GM23338 (cell line): ENCODE data around the gene IL16. TPM values are rescaled to one million over a fixed set of nuclear protein-coding genes. Genes with fewer than 3 reads are reported as not detected.

Experiments used
- ATAC-seq: fragments of 200-7000 bp; cut with Tn5 transposase; 3 replicates; pipeline ENCODE4 v1.9.1; 2020
- DNase-seq: peaks from one replicate; pipeline ENCODE4 v3.0.0-alpha.2; 2015; ENCODE audit warnings: low spot score
- H2AFZ ChIP-seq: fragments of 200-600 bp; sonication (generic); 2 replicates; pipeline ENCODE4 v1.8.0; 2016; ENCODE audit warnings: antibody characterized with exemption, mild to moderate bottlenecking, moderate library complexity
- H3F3A ChIP-seq: fragments of 200-600 bp; sonication (generic); replicated peaks from 2 replicates; pipeline ENCODE4 v1.8.0; 2017; ENCODE audit warnings: antibody characterized with exemption, mixed run types, low read depth
- H3K27ac ChIP-seq: fragments of 200-600 bp; sonication (generic); 2 replicates; pipeline ENCODE4 v1.6.1; 2016; ENCODE audit warnings: low read depth
- H3K27me3 ChIP-seq: fragments of 200-600 bp; sonication (generic); 2 replicates; pipeline ENCODE4 v1.8.0; 2016; ENCODE audit warnings: mild to moderate bottlenecking, mixed run types, moderate library complexity; ENCODE audit not compliant: insufficient read depth
- H3K36me3 ChIP-seq: fragments of 200-600 bp; sonication (generic); 2 replicates; pipeline ENCODE4 v1.8.0; 2016; ENCODE audit warnings: mild to moderate bottlenecking; ENCODE audit not compliant: insufficient read depth
- H3K4me1 ChIP-seq: fragments of 200-600 bp; sonication (generic); 2 replicates; pipeline ENCODE4 v1.8.0; 2016; ENCODE audit warnings: mild to moderate bottlenecking, moderate library complexity; ENCODE audit not compliant: insufficient read depth
- H3K4me2 ChIP-seq: fragments of 200-600 bp; sonication (generic); 2 replicates; pipeline ENCODE4 v1.7.1; 2017; ENCODE audit warnings: mixed run types
- H3K4me3 ChIP-seq: fragments of 200-600 bp; sonication (generic); 2 replicates; pipeline ENCODE4 v1.6.1; 2016; ENCODE audit warnings: mixed run types
- H3K79me2 ChIP-seq: fragments of 200-600 bp; sonication (generic); replicated peaks from 2 replicates; pipeline ENCODE4 v1.8.0; 2017; ENCODE audit warnings: mild to moderate bottlenecking; ENCODE audit not compliant: insufficient read depth
- H3K9me2 ChIP-seq: fragments of 200-600 bp; sonication (generic); 2 replicates; pipeline ENCODE4 v1.8.0; 2017; ENCODE audit not compliant: insufficient read depth
- H4K20me1 ChIP-seq: fragments of 200-600 bp; sonication (generic); replicated peaks from 2 replicates; pipeline ENCODE4 v1.8.0; 2017; ENCODE audit warnings: mild to moderate bottlenecking; ENCODE audit not compliant: insufficient read depth
- H3K27ac Mint-ChIP-seq: 2 replicates; pipeline ENCODE4 v1.8.0; 2020; ENCODE audit warnings: inconsistent platforms, mild to moderate bottlenecking, moderate library complexity, mixed read lengths
- H3K27me3 Mint-ChIP-seq: 3 replicates; pipeline ENCODE4 v1.8.0; 2022; ENCODE audit warnings: low read depth, mild to moderate bottlenecking, moderate library complexity, mixed read lengths, inconsistent platforms; ENCODE audit not compliant: insufficient read depth, poor library complexity
- H3K36me3 Mint-ChIP-seq: 3 replicates; pipeline ENCODE4 v1.8.0; 2021; ENCODE audit warnings: low read depth, mild to moderate bottlenecking, inconsistent platforms, moderate library complexity, mixed read lengths
- H3K4me1 Mint-ChIP-seq: 3 replicates; pipeline ENCODE4 v1.8.0; 2020; ENCODE audit warnings: mild to moderate bottlenecking, inconsistent platforms, mixed read lengths
- H3K4me3 Mint-ChIP-seq: 3 replicates; pipeline ENCODE4 v1.8.0; 2021; ENCODE audit warnings: moderate library complexity, mild to moderate bottlenecking, inconsistent platforms, mixed read lengths
- H3K9me3 Mint-ChIP-seq: 3 replicates; pipeline ENCODE4 v1.8.0; 2020; ENCODE audit warnings: moderate library complexity, mild to moderate bottlenecking, inconsistent platforms, mixed read lengths
- CREB1 ChIP-seq: fragments of 250-450 bp; sonication (Bioruptor Pico); IDR thresholded peaks from 2 replicates; pipeline ENCODE4 v1.5.0; 2020; ENCODE audit warnings: low read depth, mild to moderate bottlenecking, moderate library complexity
- CTCF ChIP-seq, 2 experiments: fragments of 200-600 bp in 1 of 2; sonication (generic) in 1 of 2; conservative IDR thresholded peaks; 2 replicates each; pipeline versions ENCODE4 v1.5.1 to v1.6.1; 2016 to 2017; ENCODE audit warnings: antibody characterized with exemption in 2 of 2, low read depth in 2 of 2, mild to moderate bottlenecking in 2 of 2, moderate library complexity in 1 of 2
- EZH2 ChIP-seq: fragments of 200-600 bp; sonication (generic); IDR thresholded peaks from one replicate; pipeline ENCODE4 v1.8.0; 2017; ENCODE audit warnings: antibody characterized with exemption, mild to moderate bottlenecking, low read depth; ENCODE audit not compliant: unreplicated experiment
- EZH2phosphoT487 ChIP-seq: fragments of 200-600 bp; sonication (generic); IDR thresholded peaks from one replicate; pipeline ENCODE4 v1.8.1; 2018; ENCODE audit warnings: antibody characterized with exemption; ENCODE audit not compliant: unreplicated experiment
- JUNB ChIP-seq: IDR thresholded peaks from one replicate; pipeline ENCODE4 v1.6.1; 2016; ENCODE audit warnings: antibody characterized with exemption; ENCODE audit not compliant: unreplicated experiment
- NANOG ChIP-seq: IDR thresholded peaks from 2 replicates; pipeline ENCODE4 v1.6.1; 2016; ENCODE audit warnings: antibody characterized with exemption, borderline replicate concordance
- POLR2AphosphoS5 ChIP-seq: IDR thresholded peaks from 2 replicates; pipeline ENCODE4 v1.6.1; 2016; ENCODE audit warnings: antibody characterized with exemption, low read depth
- REST ChIP-seq: IDR thresholded peaks from one replicate; pipeline ENCODE4 v1.6.1; 2018; ENCODE audit warnings: antibody characterized with exemption; ENCODE audit not compliant: unreplicated experiment
- STAT1 ChIP-seq: IDR thresholded peaks from one replicate; pipeline ENCODE4 v1.6.1; 2016; ENCODE audit warnings: antibody characterized with exemption; ENCODE audit not compliant: unreplicated experiment
- ZNF114 ChIP-seq: fragments of 250-450 bp; sonication (Bioruptor Pico); IDR thresholded peaks from 2 replicates; pipeline ENCODE4 v1.5.0; 2020; ENCODE audit warnings: mild to moderate bottlenecking, moderate library complexity
- ZNF331 ChIP-seq: fragments of 250-450 bp; sonication (Bioruptor Pico); IDR thresholded peaks from 2 replicates; pipeline ENCODE4 v1.5.0; 2020; ENCODE audit warnings: low read depth, mild to moderate bottlenecking, moderate library complexity
- polyA plus RNA-seq: library from polyadenylated mRNA; unstranded; fragments of >200 nt; fragmentation: Nextera tagmentation; extraction: Ambion mirVana; gene quantifications from 2 replicates; pipeline ENCODE4 v1.2.1, GENCODE V29; 2016
- total RNA-seq: library from RNA; depleted of rRNA; stranded (reverse); fragments of >200 nt; shearing (Covaris generic); gene quantifications from 2 replicates; pipeline ENCODE4 v1.2.3, GENCODE V29; 2014
- TF ChIP-seq, protein P1 (sequence below): IDR thresholded peaks from 2 replicates; pipeline ENCODE4 v1.6.1; 2016; ENCODE audit warnings: antibody characterized with exemption
- TF ChIP-seq, protein P2 (sequence below): fragments of 250-450 bp; sonication (Bioruptor Pico); IDR thresholded peaks from 2 replicates; pipeline ENCODE4 v1.5.0; 2020; ENCODE audit warnings: mild to moderate bottlenecking, moderate library complexity

The IL16 gene
- total and polyA plus RNA-seq, 2 experiments from 2014 or later: 0.29 TPM; not detected in 1

DNA sequence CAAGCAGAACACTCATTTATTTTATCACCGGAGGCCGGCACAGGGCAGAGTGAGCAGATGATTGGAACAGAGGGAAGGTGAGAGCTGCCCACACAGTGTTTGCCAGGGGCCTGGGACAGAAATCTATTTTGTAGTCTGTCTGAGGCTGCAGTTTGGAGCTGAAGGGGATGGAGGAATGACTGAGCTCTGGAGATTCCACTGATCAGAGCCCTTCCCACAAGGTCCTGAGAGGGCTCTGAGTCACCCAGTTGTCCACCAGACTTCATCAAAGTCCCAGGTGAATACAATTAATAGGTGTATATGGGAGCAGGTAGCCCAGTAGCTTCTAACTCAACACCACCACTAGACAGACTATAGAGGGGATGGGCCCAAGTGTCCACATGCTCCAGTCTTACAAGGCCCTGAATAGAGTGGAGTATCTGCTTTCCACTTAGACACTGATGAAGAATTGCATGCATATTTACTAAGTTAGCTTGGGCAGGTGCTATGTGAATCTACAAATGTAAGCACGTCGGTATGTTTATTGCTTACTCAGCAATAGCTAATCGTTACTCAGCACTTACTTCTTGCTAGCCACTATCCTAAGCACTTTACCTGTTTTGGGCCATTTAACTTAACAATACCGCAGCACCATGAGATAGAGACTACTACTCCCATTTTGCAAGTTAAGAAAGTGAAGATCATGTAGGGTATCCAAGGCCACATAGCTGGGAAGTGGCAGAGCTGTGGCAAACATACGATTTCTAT, 130.0 kb downstream of the IL16 start:
- Histone ChIP-seq H3K9me2 (no peaks in the 10 kb centered on the region), H3K4me3 (no peak overlapping the region), H3F3A (no peaks in the 10 kb centered on the region), H3K27ac (no peak overlapping the region), H3K4me2 (no peak overlapping the region), H3K27me3 (no peaks in the 10 kb centered on the region), H2AFZ (no peak overlapping the region), H3K79me2 (no peaks in the 10 kb centered on the region), H4K20me1 (no peaks in the 10 kb centered on the region), H3K36me3 (no peaks in the 10 kb centered on the region), H3K4me1 (no peaks in the 10 kb centered on the region)
- Mint-ChIP-seq H3K4me3 (no peak overlapping the region), H3K9me3 (no peaks in the 10 kb centered on the region; the same call in 2 of the 3 replicates), H3K27me3 (peaks cover 13% of the 10 kb centered on the region), H3K27ac (no peak overlapping the region), H3K36me3 (no peaks in the 10 kb centered on the region), H3K4me1 (peaks cover 10% of the 10 kb centered on the region; the same call in 1 of the 3 replicates)
- ATAC-seq (no peak), DNase-seq (no peak)
- TF ChIP-seq JUNB (no peak), POLR2AphosphoS5 (no peak), ZNF331 (CRISPR knock-in tag) (no peak), ZNF114 (CRISPR knock-in tag) (no peak), NANOG (no peak), EZH2 (no peak), EZH2phosphoT487 (no peak), REST (no peak), CTCF (conservative IDR thresholded peaks at IDR 0.05; ENCODE audit: low read depth in 2 of 2) (no peak), STAT1 (no peak), CREB1 (CRISPR knock-in tag) (no peak)
- TF ChIP-seq, protein P1, sequence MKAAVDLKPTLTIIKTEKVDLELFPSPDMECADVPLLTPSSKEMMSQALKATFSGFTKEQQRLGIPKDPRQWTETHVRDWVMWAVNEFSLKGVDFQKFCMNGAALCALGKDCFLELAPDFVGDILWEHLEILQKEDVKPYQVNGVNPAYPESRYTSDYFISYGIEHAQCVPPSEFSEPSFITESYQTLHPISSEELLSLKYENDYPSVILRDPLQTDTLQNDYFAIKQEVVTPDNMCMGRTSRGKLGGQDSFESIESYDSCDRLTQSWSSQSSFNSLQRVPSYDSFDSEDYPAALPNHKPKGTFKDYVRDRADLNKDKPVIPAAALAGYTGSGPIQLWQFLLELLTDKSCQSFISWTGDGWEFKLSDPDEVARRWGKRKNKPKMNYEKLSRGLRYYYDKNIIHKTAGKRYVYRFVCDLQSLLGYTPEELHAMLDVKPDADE: no peak
- TF ChIP-seq, protein P2, sequence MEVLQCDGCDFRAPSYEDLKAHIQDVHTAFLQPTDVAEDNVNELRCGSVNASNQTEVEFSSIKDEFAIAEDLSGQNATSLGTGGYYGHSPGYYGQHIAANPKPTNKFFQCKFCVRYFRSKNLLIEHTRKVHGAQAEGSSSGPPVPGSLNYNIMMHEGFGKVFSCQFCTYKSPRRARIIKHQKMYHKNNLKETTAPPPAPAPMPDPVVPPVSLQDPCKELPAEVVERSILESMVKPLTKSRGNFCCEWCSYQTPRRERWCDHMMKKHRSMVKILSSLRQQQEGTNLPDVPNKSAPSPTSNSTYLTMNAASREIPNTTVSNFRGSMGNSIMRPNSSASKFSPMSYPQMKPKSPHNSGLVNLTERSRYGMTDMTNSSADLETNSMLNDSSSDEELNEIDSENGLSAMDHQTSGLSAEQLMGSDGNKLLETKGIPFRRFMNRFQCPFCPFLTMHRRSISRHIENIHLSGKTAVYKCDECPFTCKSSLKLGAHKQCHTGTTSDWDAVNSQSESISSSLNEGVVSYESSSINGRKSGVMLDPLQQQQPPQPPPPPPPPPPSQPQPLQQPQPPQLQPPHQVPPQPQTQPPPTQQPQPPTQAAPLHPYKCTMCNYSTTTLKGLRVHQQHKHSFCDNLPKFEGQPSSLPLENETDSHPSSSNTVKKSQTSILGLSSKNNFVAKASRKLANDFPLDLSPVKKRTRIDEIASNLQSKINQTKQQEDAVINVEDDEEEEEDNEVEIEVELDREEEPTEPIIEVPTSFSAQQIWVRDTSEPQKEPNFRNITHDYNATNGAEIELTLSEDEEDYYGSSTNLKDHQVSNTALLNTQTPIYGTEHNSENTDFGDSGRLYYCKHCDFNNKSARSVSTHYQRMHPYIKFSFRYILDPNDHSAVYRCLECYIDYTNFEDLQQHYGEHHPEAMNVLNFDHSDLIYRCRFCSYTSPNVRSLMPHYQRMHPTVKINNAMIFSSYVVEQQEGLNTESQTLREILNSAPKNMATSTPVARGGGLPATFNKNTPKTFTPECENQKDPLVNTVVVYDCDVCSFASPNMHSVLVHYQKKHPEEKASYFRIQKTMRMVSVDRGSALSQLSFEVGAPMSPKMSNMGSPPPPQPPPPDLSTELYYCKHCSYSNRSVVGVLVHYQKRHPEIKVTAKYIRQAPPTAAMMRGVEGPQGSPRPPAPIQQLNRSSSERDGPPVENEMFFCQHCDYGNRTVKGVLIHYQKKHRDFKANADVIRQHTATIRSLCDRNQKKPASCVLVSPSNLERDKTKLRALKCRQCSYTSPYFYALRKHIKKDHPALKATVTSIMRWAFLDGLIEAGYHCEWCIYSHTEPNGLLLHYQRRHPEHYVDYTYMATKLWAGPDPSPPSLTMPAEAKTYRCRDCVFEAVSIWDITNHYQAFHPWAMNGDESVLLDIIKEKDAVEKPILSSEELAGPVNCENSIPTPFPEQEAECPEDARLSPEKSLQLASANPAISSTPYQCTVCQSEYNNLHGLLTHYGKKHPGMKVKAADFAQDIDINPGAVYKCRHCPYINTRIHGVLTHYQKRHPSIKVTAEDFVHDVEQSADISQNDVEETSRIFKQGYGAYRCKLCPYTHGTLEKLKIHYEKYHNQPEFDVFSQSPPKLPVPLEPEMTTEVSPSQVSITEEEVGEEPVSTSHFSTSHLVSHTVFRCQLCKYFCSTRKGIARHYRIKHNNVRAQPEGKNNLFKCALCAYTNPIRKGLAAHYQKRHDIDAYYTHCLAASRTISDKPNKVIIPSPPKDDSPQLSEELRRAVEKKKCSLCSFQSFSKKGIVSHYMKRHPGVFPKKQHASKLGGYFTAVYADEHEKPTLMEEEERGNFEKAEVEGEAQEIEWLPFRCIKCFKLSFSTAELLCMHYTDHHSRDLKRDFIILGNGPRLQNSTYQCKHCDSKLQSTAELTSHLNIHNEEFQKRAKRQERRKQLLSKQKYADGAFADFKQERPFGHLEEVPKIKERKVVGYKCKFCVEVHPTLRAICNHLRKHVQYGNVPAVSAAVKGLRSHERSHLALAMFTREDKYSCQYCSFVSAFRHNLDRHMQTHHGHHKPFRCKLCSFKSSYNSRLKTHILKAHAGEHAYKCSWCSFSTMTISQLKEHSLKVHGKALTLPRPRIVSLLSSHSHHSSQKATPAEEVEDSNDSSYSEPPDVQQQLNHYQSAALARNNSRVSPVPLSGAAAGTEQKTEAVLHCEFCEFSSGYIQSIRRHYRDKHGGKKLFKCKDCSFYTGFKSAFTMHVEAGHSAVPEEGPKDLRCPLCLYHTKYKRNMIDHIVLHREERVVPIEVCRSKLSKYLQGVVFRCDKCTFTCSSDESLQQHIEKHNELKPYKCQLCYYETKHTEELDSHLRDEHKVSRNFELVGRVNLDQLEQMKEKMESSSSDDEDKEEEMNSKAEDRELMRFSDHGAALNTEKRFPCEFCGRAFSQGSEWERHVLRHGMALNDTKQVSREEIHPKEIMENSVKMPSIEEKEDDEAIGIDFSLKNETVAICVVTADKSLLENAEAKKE (CRISPR knock-in tag): no peak
